ENCODE results near the gene GOLGA6L10. TPM values are rescaled to one million over a fixed set of nuclear protein-coding genes. Genes with fewer than 3 reads are reported as not detected.
"Not testable (repeated sequence)": the region's sequence is repeated elsewhere in the genome, so short reads cannot be mapped to it uniquely, and the experiment has no call there.

The GOLGA6L10 gene
- total RNA-seq, 3 donors from 2014 or later (not counting 1 experiment from before 2014, with no cell fraction given) = 1.2 to 2.7 (median 1.8) TPM

DNA sequence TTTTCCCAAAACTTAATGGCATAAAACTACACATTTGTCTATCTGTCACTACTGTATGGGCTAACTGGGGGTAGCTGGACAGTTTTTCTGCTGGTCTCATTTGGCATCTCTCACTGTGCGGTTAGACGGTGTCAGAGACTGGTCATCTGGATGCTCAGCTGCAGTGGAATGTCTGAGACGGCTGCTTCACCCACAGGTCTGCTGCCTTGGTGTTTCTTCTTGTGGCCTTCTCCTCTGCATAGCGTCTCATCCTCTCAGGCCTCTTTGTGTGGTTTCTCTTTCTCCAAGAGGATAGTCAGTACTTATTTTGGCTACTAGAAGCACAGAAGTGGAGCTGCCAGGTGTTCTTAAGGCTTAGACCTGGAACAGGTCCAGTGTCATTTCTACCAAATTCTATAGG lies 44.4 kb upstream of the GOLGA6L10 start:
- H3K36me3 ChIP-seq (ENCODE audit: control insufficient read depth, insufficient read depth, low read length) = no peaks in the 10 kb centered on the region
- 97% methylated on average over 4 of the region's 4 CpGs for WGBS (ENCODE audit: insufficient coverage)
- Mint-ChIP-seq H3K4me1 (peaks cover 1 to 2% of the 10 kb centered on the region in 2 donors), H3K27me3 (ENCODE audit: low read depth in 2 of 2) (peaks cover 0 to 5% of the 10 kb centered on the region in 2 donors), H3K36me3 (no peaks in the 10 kb centered on the region), H3K9me3 (no peaks in the 10 kb centered on the region), H3K27ac (no peak overlapping the region), H3K4me3 (no peak overlapping the region)
- TF ChIP-seq, protein P1, sequence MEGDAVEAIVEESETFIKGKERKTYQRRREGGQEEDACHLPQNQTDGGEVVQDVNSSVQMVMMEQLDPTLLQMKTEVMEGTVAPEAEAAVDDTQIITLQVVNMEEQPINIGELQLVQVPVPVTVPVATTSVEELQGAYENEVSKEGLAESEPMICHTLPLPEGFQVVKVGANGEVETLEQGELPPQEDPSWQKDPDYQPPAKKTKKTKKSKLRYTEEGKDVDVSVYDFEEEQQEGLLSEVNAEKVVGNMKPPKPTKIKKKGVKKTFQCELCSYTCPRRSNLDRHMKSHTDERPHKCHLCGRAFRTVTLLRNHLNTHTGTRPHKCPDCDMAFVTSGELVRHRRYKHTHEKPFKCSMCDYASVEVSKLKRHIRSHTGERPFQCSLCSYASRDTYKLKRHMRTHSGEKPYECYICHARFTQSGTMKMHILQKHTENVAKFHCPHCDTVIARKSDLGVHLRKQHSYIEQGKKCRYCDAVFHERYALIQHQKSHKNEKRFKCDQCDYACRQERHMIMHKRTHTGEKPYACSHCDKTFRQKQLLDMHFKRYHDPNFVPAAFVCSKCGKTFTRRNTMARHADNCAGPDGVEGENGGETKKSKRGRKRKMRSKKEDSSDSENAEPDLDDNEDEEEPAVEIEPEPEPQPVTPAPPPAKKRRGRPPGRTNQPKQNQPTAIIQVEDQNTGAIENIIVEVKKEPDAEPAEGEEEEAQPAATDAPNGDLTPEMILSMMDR (IDR thresholded peaks at IDR 0.05) = no peak
- ATAC-seq = no peak
- no peaks in the 10 kb centered on the region for H3K9me3 ChIP-seq (ENCODE audit: control insufficient read depth, insufficient read depth, low read length)
- H3K27ac ChIP-seq (ENCODE audit: low read length) = no peak overlapping the region
- no peaks in the 10 kb centered on the region for H3K27me3 ChIP-seq (ENCODE audit: control insufficient read depth, insufficient read depth, low read length)
- no peak overlapping the region for H3K4me3 ChIP-seq (ENCODE audit: low read length)
- intact Hi-C loops (cut with micrococcal nuclease) = no loop called here
- no peak for DNase-seq
- H3K4me1 ChIP-seq (ENCODE audit: control insufficient read depth, insufficient read depth, low read length) = peaks cover under 1% of the 10 kb centered on the region

DNA sequence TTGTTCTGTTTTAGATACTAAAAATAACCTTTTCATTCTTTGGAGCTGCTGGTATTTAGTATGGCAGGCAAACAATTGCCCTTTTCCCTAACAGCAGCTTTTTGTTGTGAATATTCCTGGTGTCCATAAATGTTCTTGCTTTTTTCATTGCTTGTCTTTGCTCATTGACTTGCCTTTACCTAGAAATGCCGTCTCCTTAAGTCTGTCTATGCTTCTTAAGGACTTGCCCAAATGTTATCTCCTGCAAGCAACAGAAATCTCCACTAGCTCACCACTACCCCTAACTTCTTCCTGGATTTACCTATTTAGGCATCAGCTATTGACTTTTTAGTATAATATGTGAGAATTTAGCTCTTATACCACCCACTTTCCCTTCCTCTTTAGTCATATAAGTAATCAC lies 42.8 kb upstream of the GOLGA6L10 start:
- H3K4me3 ChIP-seq (ENCODE audit: low read length); H3K27me3 Mint-ChIP-seq (ENCODE audit: low read depth in 2 of 2); H3K27ac ChIP-seq (ENCODE audit: low read length); H3K4me1 ChIP-seq (ENCODE audit: control insufficient read depth, insufficient read depth, low read length); DNase-seq; intact Hi-C loops (cut with micrococcal nuclease); H3K4me1 Mint-ChIP-seq; H3K9me3 ChIP-seq (ENCODE audit: control insufficient read depth, insufficient read depth, low read length); ATAC-seq; H3K36me3 ChIP-seq (ENCODE audit: control insufficient read depth, insufficient read depth, low read length); H3K27ac Mint-ChIP-seq; H3K4me3 Mint-ChIP-seq; H3K27me3 ChIP-seq (ENCODE audit: control insufficient read depth, insufficient read depth, low read length); H3K36me3 Mint-ChIP-seq; H3K9me3 Mint-ChIP-seq: not testable (repeated sequence)
- 100% methylated on average over 1 of the region's 1 CpG for WGBS (ENCODE audit: insufficient coverage)

DNA sequence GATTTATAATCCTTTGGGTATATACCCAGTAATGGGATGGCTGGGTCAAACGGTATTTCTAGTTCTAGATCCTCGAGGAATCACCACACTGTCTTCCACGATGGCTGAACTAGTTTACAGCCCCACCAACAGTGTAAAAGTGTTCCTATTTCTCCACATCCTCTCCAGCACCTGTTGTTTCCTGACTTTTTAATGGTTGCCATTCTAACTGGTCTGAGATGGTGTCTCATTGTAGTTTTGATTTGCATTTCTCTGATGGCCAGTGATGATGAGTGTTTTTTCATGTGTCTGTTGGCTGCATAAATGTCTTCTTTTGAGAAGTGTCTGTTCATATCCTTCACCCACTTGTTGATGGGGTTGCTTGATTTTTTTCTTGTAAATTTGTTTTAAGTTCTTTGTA lies 40.9 kb upstream of the GOLGA6L10 start:
- H3K4me3 ChIP-seq (ENCODE audit: low read length); H3K27ac ChIP-seq (ENCODE audit: low read length); DNase-seq; H3K4me3 Mint-ChIP-seq; H3K36me3 ChIP-seq (ENCODE audit: control insufficient read depth, insufficient read depth, low read length); ATAC-seq; H3K9me3 ChIP-seq (ENCODE audit: control insufficient read depth, insufficient read depth, low read length); H3K27ac Mint-ChIP-seq; H3K27me3 Mint-ChIP-seq (ENCODE audit: low read depth in 2 of 2); H3K36me3 Mint-ChIP-seq; H3K27me3 ChIP-seq (ENCODE audit: control insufficient read depth, insufficient read depth, low read length); H3K4me1 ChIP-seq (ENCODE audit: control insufficient read depth, insufficient read depth, low read length); intact Hi-C loops (cut with micrococcal nuclease); H3K4me1 Mint-ChIP-seq; H3K9me3 Mint-ChIP-seq: not testable (repeated sequence)
- 94% methylated on average over 3 of the region's 3 CpGs for WGBS (ENCODE audit: insufficient coverage)

DNA sequence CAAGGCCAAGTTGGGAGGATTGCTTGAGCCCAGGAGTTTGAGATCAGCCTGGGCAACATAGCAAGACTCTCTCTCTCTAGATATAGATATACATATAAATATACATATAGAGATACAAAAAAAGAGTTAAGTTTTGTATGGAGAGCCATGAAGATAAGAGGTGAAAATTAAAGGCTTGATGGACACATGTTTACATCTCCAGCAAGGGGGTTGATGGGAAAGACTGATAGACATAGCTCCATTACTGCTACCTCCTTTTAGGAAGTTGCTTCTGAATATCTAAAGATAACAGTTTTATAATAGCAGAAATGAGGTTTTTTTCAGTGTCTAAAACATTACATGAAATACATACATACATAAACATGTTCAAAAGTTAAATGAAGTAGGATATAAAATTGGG lies 37.9 kb upstream of the GOLGA6L10 start:
- DNase-seq; intact Hi-C loops (cut with micrococcal nuclease): not testable (repeated sequence)

DNA sequence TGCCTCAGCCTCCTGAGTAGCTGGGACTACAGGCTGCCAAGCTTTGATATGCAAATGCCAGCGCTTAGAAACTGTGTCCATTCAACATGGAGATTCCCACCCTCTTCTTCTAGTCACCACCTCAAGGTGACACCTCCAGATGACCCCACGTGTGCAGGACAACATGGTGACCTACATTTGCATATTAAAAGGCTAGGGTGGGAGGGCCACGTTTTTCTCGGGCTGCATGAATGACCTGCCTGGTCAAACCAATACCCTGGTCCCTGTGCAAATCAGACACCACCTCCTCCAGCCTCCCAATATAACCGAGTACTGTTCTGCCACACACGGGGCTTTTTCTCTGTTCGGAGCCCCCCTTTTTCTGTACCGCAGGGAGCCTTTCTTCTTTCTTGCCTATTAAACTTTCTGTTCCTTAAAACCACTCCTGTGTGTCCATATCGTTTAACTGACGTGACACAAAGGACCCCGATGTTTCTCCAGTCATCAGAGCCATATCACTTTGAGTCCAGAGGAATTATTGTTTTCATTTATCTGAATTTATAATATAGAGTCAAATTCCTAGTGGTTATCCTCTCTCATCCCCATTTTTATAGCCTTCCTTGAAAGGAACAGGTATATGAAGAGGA lies 32.2 kb upstream of the GOLGA6L10 start:
- 72% methylated on average over 8 of the region's 11 CpGs for WGBS (ENCODE audit: insufficient coverage)
- H3K4me1 Mint-ChIP-seq; H3K4me3 ChIP-seq (ENCODE audit: low read length); H3K9me3 Mint-ChIP-seq; H3K27ac Mint-ChIP-seq; H3K4me3 Mint-ChIP-seq; H3K27ac ChIP-seq (ENCODE audit: low read length); intact Hi-C loops (cut with micrococcal nuclease); H3K27me3 ChIP-seq (ENCODE audit: control insufficient read depth, insufficient read depth, low read length); H3K36me3 ChIP-seq (ENCODE audit: control insufficient read depth, insufficient read depth, low read length); DNase-seq; H3K9me3 ChIP-seq (ENCODE audit: control insufficient read depth, insufficient read depth, low read length); H3K4me1 ChIP-seq (ENCODE audit: control insufficient read depth, insufficient read depth, low read length); H3K36me3 Mint-ChIP-seq; ATAC-seq: not testable (repeated sequence)
- peaks cover 0 to 16% of the 10 kb centered on the region in 2 donors for H3K27me3 Mint-ChIP-seq (ENCODE audit: low read depth in 2 of 2)

More for the DNA sequence above, 37.9 kb upstream of the GOLGA6L10 start:
- H3K4me1 ChIP-seq (ENCODE audit: control insufficient read depth, insufficient read depth, low read length); H3K27me3 Mint-ChIP-seq (ENCODE audit: low read depth in 2 of 2); H3K9me3 Mint-ChIP-seq; H3K4me3 ChIP-seq (ENCODE audit: low read length); H3K9me3 ChIP-seq (ENCODE audit: control insufficient read depth, insufficient read depth, low read length); ATAC-seq; H3K4me1 Mint-ChIP-seq; H3K36me3 Mint-ChIP-seq; H3K36me3 ChIP-seq (ENCODE audit: control insufficient read depth, insufficient read depth, low read length); H3K27ac ChIP-seq (ENCODE audit: low read length); H3K4me3 Mint-ChIP-seq; H3K27me3 ChIP-seq (ENCODE audit: control insufficient read depth, insufficient read depth, low read length); H3K27ac Mint-ChIP-seq: not testable (repeated sequence)

DNA sequence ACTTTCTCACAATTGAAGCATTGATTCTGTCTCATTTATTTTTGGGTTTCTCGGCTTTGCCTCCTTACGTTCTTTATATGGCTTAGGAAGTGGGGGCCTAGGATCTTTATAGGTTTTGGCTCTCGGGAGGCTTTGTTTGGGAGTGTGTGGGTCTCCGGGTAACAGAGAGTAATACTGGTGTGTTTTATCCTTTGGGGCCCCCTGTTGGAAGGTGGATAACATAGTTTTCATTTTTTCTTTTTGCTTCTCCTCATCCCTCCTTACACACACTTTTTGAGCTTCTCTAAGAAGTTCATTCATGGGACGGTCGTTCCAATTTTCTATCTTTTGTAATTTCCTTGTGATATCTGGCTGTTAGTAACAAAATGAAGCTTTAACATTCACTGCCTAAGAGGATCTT lies 30.3 kb upstream of the GOLGA6L10 start:
- H3K9me3 ChIP-seq (ENCODE audit: control insufficient read depth, insufficient read depth, low read length); DNase-seq; H3K27me3 ChIP-seq (ENCODE audit: control insufficient read depth, insufficient read depth, low read length); H3K4me3 Mint-ChIP-seq; H3K9me3 Mint-ChIP-seq; H3K36me3 Mint-ChIP-seq; H3K27ac ChIP-seq (ENCODE audit: low read length); ATAC-seq; H3K4me1 ChIP-seq (ENCODE audit: control insufficient read depth, insufficient read depth, low read length); intact Hi-C loops (cut with micrococcal nuclease); H3K4me1 Mint-ChIP-seq; H3K27ac Mint-ChIP-seq; H3K36me3 ChIP-seq (ENCODE audit: control insufficient read depth, insufficient read depth, low read length); H3K4me3 ChIP-seq (ENCODE audit: low read length): not testable (repeated sequence)
- no CpG with 5 or more reads among the region's 6 CpGs for WGBS (ENCODE audit: insufficient coverage)
- H3K27me3 Mint-ChIP-seq (ENCODE audit: low read depth in 2 of 2) = peaks cover 5 to 16% of the 10 kb centered on the region in 2 donors

DNA sequence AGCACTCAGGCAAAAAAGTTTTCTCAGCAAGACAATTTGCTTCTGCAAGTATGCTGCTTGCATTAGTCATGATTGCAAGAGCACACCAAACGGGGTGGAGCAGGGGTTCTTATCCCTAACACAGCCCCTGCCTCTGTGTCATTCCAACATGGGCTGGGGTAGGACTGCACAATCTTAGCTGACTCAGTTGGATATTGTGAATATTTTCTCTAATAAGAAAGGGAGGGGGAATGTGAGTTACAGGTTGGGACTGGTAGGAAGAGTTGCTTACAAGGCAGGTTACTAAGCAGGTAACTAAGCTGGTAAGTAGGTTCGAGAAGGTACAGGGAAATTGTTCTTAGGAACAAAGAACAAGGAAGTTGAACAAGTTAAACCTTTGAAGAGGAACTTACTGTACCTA lies 24.4 kb upstream of the GOLGA6L10 start:
- 28% methylated on average over 2 of the region's 2 CpGs for WGBS (ENCODE audit: insufficient coverage)
- DNase-seq; H3K4me3 ChIP-seq (ENCODE audit: low read length); H3K4me1 ChIP-seq (ENCODE audit: control insufficient read depth, insufficient read depth, low read length); H3K4me1 Mint-ChIP-seq; H3K36me3 Mint-ChIP-seq; H3K27me3 ChIP-seq (ENCODE audit: control insufficient read depth, insufficient read depth, low read length); H3K27ac ChIP-seq (ENCODE audit: low read length); intact Hi-C loops (cut with micrococcal nuclease); H3K4me3 Mint-ChIP-seq; H3K9me3 ChIP-seq (ENCODE audit: control insufficient read depth, insufficient read depth, low read length); H3K36me3 ChIP-seq (ENCODE audit: control insufficient read depth, insufficient read depth, low read length); H3K27me3 Mint-ChIP-seq (ENCODE audit: low read depth in 2 of 2); H3K27ac Mint-ChIP-seq; ATAC-seq; H3K9me3 Mint-ChIP-seq: not testable (repeated sequence)
